A549 (cell line): ENCODE measurements around the gene SAMD4B. TPM values are rescaled to one million over a fixed set of nuclear protein-coding genes. Genes with fewer than 3 reads are reported as not detected.

Experiments
- ATAC-seq, 2 experiments: fragments of 200-7000 bp in 1 of 2; fragments of >200 bp in 1 of 2; cut with Nextera tagmentation in 1 of 2; cut with Tn5 transposase in 1 of 2; 3 replicates each; pipeline versions ENCODE4 v1.8.0 to v1.9.1; 2018 to 2020; ENCODE audit warnings: mild to moderate bottlenecking in 1 of 2, moderate library complexity in 1 of 2
- CTCF ChIA-PET: fragments of 300-600 bp; sonication (Branson Sonifier 250); formaldehyde crosslinking; extraction: SDS; loops from one replicate; lab custom pipeline; 2021; ENCODE audit warnings: antibody characterized with exemption, inconsistent platforms; lab: Yijun Ruan, JAX
- POLR2A ChIA-PET: fragments of 350-600 bp; formaldehyde crosslinking; extraction: SDS; loops from one replicate; lab custom pipeline; 2021; ENCODE audit warnings: antibody characterized with exemption, inconsistent platforms; lab: Yijun Ruan, JAX
- DNase-seq, 2 experiments: peaks; one replicate each; pipeline versions ENCODE4 v3.0.0 to v3.0.0-alpha.2; 2011 to 2016; ENCODE audit warnings: low read depth in 1 of 2, low spot score in 1 of 2
- FAIRE-seq: peaks from 2 replicates; lab custom pipeline; 2011; peaks lifted over from hg19 to GRCh38; lab: Jason Lieb, UNC
- H3K27ac ChIP-seq, 2 experiments: fragments of >200 bp; sonication (Bioruptor Twin); formaldehyde crosslinking; 3 replicates each; pipeline ENCODE4 v1.5.1; 2016 to 2017
- H3K4me1 ChIP-seq: fragments of >200 bp; sonication (Bioruptor Twin); formaldehyde crosslinking; 3 replicates; pipeline ENCODE4 v1.6.1; 2016
- H3K4me2 ChIP-seq: fragments of >200 bp; sonication (Bioruptor Twin); formaldehyde crosslinking; 3 replicates; pipeline ENCODE4 v1.6.1; 2016
- H3K4me3 ChIP-seq: fragments of >200 bp; sonication (Bioruptor Twin); formaldehyde crosslinking; 3 replicates; pipeline ENCODE4 v1.5.1; 2016
- H3K9me3 ChIP-seq: fragments of >200 bp; sonication (Bioruptor Twin); formaldehyde crosslinking; 3 replicates; pipeline ENCODE4 v1.6.1; 2016
- ATOH8 ChIP-seq: fragments of 250-450 bp; sonication (Bioruptor Pico); IDR thresholded peaks from 2 replicates; pipeline ENCODE4 v1.5.0; 2020; ENCODE audit warnings: low read depth, mild to moderate bottlenecking, moderate library complexity
- BCL3 ChIP-seq: fragments of >200 bp; sonication (Bioruptor Twin); formaldehyde crosslinking; IDR thresholded peaks from 3 replicates; pipeline ENCODE4 v1.6.1; 2016
- BHLHE40 ChIP-seq: IDR thresholded peaks from 2 replicates; pipeline ENCODE4 v1.6.1; 2012; ENCODE audit warnings: low read depth, low read length, inconsistent platforms
- CBX2 ChIP-seq: fragments of 200-600 bp; sonication (generic); IDR thresholded peaks from 2 replicates; pipeline ENCODE4 v1.6.1; 2016; ENCODE audit warnings: low read depth, mild to moderate bottlenecking, borderline replicate concordance
- CEBPB ChIP-seq, 2 experiments: fragments of >200 bp in 1 of 2; sonication (Bioruptor Twin) in 1 of 2; formaldehyde crosslinking in 1 of 2; IDR thresholded peaks; 2 replicates each; pipeline ENCODE4 v1.6.1; 2012 to 2016
- CHD2 ChIP-seq: fragments of 150-350 bp; IDR thresholded peaks from 2 replicates; pipeline ENCODE4 v1.6.1; 2014; ENCODE audit warnings: low read length; ENCODE audit not compliant: partially characterized antibody
- FOSL2 ChIP-seq, 2 experiments: fragments of 450-650 bp in 1 of 2; fragments of >200 bp in 1 of 2; sonication (Bioruptor Twin) in 1 of 2; formaldehyde crosslinking; IDR thresholded peaks; 2 replicates each; pipeline versions ENCODE4 v1.5.0 to v1.6.1; 2016 to 2020; ENCODE audit warnings: mild to moderate bottlenecking in 1 of 2, moderate library complexity in 1 of 2
- HOXA7 ChIP-seq: fragments of 250-450 bp; sonication (Bioruptor Pico); IDR thresholded peaks from 2 replicates; pipeline ENCODE4 v1.5.0; 2020; ENCODE audit warnings: mild to moderate bottlenecking, moderate library complexity
- KDM1A ChIP-seq: fragments of 200-600 bp; sonication (generic); IDR thresholded peaks from 2 replicates; pipeline ENCODE4 v1.6.1; 2016; ENCODE audit warnings: low read depth, mild to moderate bottlenecking
- NR3C1 ChIP-seq: fragments of >200 bp; sonication (Bioruptor Twin); formaldehyde crosslinking; IDR thresholded peaks from 3 replicates; pipeline ENCODE4 v1.6.1; 2017
- POLR2AphosphoS2 ChIP-seq: conservative IDR thresholded peaks from 2 replicates; pipeline ENCODE4 v1.6.1; 2012; ENCODE audit warnings: low read length, improper control_type of control experiment, inconsistent platforms
- REST ChIP-seq: fragments of 200-600 bp; sonication (generic); IDR thresholded peaks from 2 replicates; pipeline ENCODE4 v1.6.1; 2016; ENCODE audit warnings: antibody characterized with exemption, mild to moderate bottlenecking, moderate library complexity
- TFCP2L1 ChIP-seq: fragments of 250-450 bp; sonication (Bioruptor Pico); IDR thresholded peaks from 2 replicates; pipeline ENCODE4 v1.5.0; 2021; ENCODE audit warnings: mild to moderate bottlenecking
- WGBS: methylation state at CpG from one replicate; pipeline ENCODE4 v1.1.6; 2017; ENCODE audit errors: missing lambda C conversion rate; 5-methylcytosine and 5-hydroxymethylcytosine counted together
- polyA plus RNA-seq, 4 experiments: library from polyadenylated mRNA; depleted of rRNA in 3 of 4; stranded (reverse); fragments of >200 nt; fragmentation: RNase III in 1 of 4; extraction: RNeasy Plus Mini Kit Qiagen cat#74134 plus additional on column Dnase treatment in 1 of 4; gene quantifications; 2 replicates in 3 of 4; 3 replicates in 1 of 4; pipeline ENCODE4 v1.2.3, GENCODE V29; 2011 to 2017
- TF ChIP-seq, protein P1 (sequence below): fragments of 150-350 bp; IDR thresholded peaks from 2 replicates; pipeline ENCODE4 v1.6.1; 2014; ENCODE audit warnings: low read depth, mild to moderate bottlenecking, low read length
- TF ChIP-seq, protein P2 (sequence below): IDR thresholded peaks from 2 replicates; pipeline ENCODE4 v1.6.1; 2012
- TF ChIP-seq, protein P3 (sequence below): fragments of 250-450 bp; sonication (Bioruptor Pico); IDR thresholded peaks from 2 replicates; pipeline ENCODE4 v1.5.0; 2021; ENCODE audit warnings: mild to moderate bottlenecking, moderate library complexity, borderline replicate concordance
- TF ChIP-seq, protein P4 (sequence below): fragments of 450-650 bp; IDR thresholded peaks from 2 replicates; pipeline ENCODE4 v1.6.1; 2014; ENCODE audit warnings: antibody characterized with exemption

SAMD4B gene
- polyA plus RNA-seq, 2 of the 4 experiments (the other 2 are of a cell fraction) = 82.1 to 118 TPM

- FAIRE-seq = no peak
- WGBS = 92% methylated on average over 17 of the region's 17 CpGs
- POLR2A ChIA-PET = interaction anchor here (0.6 to 9.4 kb wide), 10 partner anchors 9 to 758 kb away, joined by 3 to 140 read pairs (median 3); partner anchors contain the start of genes ACTN4, MED29, PAF1 and RPS16
- CTCF ChIA-PET = interaction anchor here (0.6 to 21.4 kb wide), 7 partner anchors 7 to 63 kb away, joined by 3 to 457 read pairs (median 8); partner anchors contain the start of genes MED29, PAF1, RPS16 and SAMD4B
- Histone ChIP-seq H3K4me2 (peak overlapping the region; percentile 95), H3K27ac (peak overlapping the region; percentile 94 to 99), H3K4me3 (no peak overlapping the region), H3K9me3 (no peaks in the 10 kb centered on the region), H3K4me1 (peaks cover 71% of the 10 kb centered on the region)
- ATAC-seq = no peak
- TF ChIP-seq BHLHE40 = no peak
- 0 out of 2 replicates have a peak, but pooled peaks have one; percentile 66 for TF ChIP-seq POLR2AphosphoS2
- TF ChIP-seq, all 56 proteins: peak for 1
- DNase-seq = peak in 1 of 2 experiments; percentile 33
Measured at GRCh38 chr19:39405261-39405957, 63.2 kb downstream of the SAMD4B start.

DNA sequence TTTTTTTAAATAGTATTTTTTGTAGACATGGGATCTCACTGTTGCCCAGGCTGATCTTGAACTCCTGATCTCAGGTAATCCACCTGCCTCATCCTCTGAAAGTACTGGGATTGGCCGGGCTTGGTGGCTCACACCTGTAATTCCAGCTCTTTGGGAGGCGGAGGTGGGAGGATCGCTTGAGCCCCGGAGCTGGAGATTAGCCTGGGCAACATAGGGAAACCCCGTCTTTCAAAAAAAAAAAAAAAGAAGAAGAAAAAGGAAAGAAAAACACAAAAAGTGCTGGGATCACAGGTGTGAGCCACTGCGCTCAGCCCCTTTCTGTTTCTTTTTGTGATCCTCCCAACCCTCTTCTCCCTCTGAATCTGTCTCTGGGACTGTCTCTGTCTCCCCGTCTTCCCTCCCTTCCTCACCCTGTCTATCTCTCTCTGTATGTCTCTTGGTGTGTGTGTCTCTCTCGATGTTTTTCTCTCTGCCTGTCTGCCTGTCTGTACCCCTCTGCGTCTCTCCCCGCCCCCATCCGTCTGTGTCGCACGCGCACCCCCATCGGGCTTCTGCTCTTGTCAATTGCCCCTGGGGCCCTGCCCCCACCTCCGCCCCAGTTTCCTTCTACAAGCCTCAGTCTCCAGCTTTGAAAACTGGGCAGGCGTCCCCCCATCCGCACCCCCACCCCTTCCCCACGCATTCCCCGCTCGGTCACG lies 63.9 kb downstream of the SAMD4B start:
- H3K9me3 ChIP-seq = no peaks in the 10 kb centered on the region
- TF ChIP-seq, protein P1, sequence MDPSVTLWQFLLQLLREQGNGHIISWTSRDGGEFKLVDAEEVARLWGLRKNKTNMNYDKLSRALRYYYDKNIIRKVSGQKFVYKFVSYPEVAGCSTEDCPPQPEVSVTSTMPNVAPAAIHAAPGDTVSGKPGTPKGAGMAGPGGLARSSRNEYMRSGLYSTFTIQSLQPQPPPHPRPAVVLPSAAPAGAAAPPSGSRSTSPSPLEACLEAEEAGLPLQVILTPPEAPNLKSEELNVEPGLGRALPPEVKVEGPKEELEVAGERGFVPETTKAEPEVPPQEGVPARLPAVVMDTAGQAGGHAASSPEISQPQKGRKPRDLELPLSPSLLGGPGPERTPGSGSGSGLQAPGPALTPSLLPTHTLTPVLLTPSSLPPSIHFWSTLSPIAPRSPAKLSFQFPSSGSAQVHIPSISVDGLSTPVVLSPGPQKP = no peak
- TF ChIP-seq FOSL2 (IDR thresholded peaks at IDR 0.05) (no peak), FOSL2 (CRISPR knock-in tag; IDR thresholded peaks at IDR 0.05) (0 out of 2 replicates have a peak, but pooled peaks have one; percentile 42), CEBPB (IDR thresholded peaks at IDR 0.05) (no peak), CHD2 (peak; percentile 17), KDM1A (no peak), BCL3 (no peak), NR3C1 (no peak), HOXA7 (CRISPR knock-in tag) (0 out of 2 replicates have a peak, but pooled peaks have one; percentile 19), ATOH8 (no peak), CBX2 (no peak), BHLHE40 (no peak), TFCP2L1 (CRISPR knock-in tag) (peak; percentile 84), REST (no peak)
- TF ChIP-seq, protein P2, sequence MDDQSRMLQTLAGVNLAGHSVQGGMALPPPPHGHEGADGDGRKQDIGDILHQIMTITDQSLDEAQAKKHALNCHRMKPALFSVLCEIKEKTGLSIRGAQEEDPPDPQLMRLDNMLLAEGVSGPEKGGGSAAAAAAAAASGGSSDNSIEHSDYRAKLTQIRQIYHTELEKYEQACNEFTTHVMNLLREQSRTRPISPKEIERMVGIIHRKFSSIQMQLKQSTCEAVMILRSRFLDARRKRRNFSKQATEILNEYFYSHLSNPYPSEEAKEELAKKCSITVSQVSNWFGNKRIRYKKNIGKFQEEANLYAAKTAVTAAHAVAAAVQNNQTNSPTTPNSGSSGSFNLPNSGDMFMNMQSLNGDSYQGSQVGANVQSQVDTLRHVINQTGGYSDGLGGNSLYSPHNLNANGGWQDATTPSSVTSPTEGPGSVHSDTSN = no peak
- TF ChIP-seq, protein P3, sequence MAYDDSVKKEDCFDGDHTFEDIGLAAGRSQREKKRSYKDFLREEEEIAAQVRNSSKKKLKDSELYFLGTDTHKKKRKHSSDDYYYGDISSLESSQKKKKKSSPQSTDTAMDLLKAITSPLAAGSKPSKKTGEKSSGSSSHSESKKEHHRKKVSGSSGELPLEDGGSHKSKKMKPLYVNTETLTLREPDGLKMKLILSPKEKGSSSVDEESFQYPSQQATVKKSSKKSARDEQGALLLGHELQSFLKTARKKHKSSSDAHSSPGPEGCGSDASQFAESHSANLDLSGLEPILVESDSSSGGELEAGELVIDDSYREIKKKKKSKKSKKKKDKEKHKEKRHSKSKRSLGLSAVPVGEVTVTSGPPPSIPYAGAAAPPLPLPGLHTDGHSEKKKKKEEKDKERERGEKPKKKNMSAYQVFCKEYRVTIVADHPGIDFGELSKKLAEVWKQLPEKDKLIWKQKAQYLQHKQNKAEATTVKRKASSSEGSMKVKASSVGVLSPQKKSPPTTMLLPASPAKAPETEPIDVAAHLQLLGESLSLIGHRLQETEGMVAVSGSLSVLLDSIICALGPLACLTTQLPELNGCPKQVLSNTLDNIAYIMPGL (CRISPR knock-in tag) = no peak
- TF ChIP-seq, protein P4, sequence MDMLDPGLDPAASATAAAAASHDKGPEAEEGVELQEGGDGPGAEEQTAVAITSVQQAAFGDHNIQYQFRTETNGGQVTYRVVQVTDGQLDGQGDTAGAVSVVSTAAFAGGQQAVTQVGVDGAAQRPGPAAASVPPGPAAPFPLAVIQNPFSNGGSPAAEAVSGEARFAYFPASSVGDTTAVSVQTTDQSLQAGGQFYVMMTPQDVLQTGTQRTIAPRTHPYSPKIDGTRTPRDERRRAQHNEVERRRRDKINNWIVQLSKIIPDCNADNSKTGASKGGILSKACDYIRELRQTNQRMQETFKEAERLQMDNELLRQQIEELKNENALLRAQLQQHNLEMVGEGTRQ = no peak
- peaks cover 71% of the 10 kb centered on the region for H3K4me1 ChIP-seq
- ATAC-seq (no peak), DNase-seq (no peak), FAIRE-seq (no peak)
- CTCF ChIA-PET = interaction anchor here (1.6 to 21.4 kb wide), 4 partner anchors 8 to 127 kb away, joined by 4 to 457 read pairs (median 76); partner anchors contain the start of genes EID2B and RPS16
- WGBS = 37% methylated on average over 17 of the region's 22 CpGs
- H3K27ac ChIP-seq = peak overlapping the region; percentile 94 to 99
- POLR2A ChIA-PET = interaction anchor here (0.6 to 9.4 kb wide), 13 partner anchors 8 to 445 kb away, joined by 3 to 140 read pairs (median 5); partner anchors contain the start of genes MED29, PAF1, RPS16 and SAMD4B
- peak overlapping the region; percentile 76 for H3K4me3 ChIP-seq
- H3K4me2 ChIP-seq = peak overlapping the region; percentile 95
